NT2/D1 (cell line): Measurements from ENCODE around the gene IBA57.

ENCODE experiments used
- DNase-seq: peaks from one replicate; pipeline ENCODE4 v3.0.0-alpha.2; 2011; ENCODE audit warnings: low read depth, low spot score
- H3K27me3 ChIP-seq: 2 replicates; pipeline ENCODE4 v1.6.0; 2011; ENCODE audit warnings: mild to moderate bottlenecking; ENCODE audit not compliant: insufficient read length, insufficient read depth
- H3K36me3 ChIP-seq: 2 replicates; pipeline ENCODE4 v1.6.1; 2011; ENCODE audit warnings: mild to moderate bottlenecking, low read length, mixed read lengths; ENCODE audit not compliant: insufficient read depth, insufficient read length
- H3K4me1 ChIP-seq: 2 replicates; pipeline ENCODE4 v1.5.1; 2011; ENCODE audit not compliant: insufficient read depth, insufficient read length
- H3K4me3 ChIP-seq: 2 replicates; pipeline ENCODE4 v1.5.1; 2011; ENCODE audit warnings: low read depth; ENCODE audit not compliant: insufficient read length
- H3K9ac ChIP-seq: 2 replicates; pipeline ENCODE4 v1.6.0; 2011; ENCODE audit warnings: low read depth; ENCODE audit not compliant: insufficient read length
- H3K9me3 ChIP-seq: 2 replicates; pipeline ENCODE4 v1.5.1; 2011; ENCODE audit warnings: mild to moderate bottlenecking, low read length; ENCODE audit not compliant: insufficient read depth
- SUZ12 ChIP-seq: IDR thresholded peaks from 2 replicates; pipeline ENCODE4 v1.6.1; 2011; ENCODE audit not compliant: insufficient read length, insufficient read depth; ENCODE audit errors: extremely low read depth
- YY1 ChIP-seq: IDR thresholded peaks from 2 replicates; pipeline ENCODE4 v1.6.1; 2011; ENCODE audit not compliant: insufficient read length, insufficient read depth
- ZNF274 ChIP-seq: IDR thresholded peaks from 2 replicates; pipeline ENCODE4 v1.6.1; 2011; ENCODE audit warnings: mild to moderate bottlenecking, low read depth, low read length

Gene IBA57

DNA sequence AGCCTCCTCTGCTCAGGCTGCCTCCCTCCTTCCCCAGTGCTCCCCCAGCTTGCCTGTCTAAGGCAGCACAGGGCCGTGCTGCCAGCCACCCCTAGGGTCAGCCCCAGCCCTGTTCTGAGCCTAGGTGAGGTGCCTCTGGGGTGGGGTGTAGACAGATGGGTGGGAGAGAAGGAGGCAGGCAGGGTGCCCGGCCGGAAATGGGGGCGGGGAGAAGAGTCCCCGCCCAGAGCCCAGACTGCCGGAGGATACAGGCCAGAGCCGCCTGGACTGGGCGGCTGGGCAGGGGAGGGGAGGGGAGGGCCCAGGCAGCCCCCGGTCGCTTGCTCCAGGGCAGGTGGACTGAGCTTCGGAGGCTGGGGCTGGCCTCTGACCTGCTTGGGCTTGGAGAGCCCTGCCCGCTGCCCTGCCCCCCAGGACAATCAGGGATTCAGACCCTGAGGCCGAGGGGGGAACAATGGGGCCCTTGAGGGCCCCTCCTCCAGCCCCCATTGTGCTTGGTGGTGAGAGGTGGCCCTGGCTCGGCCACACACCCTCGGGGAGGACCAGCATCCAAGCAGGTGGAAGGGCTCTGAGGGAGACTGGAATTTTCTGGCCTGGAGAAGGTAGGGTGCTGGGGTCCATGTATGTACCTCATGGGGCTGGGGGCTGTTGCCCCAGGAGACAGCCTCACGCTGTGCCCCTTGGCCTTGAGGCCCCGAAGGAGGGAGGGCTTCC is 16.0 kb upstream of the IBA57 start, which contains the start of gene GJC2:
Gene GJC2, plus strand, starts transcription at position 525 of the 714 bp plus-strand sequence. CDS start 7,829 bp downstream, outside the sequence.
- Histone ChIP-seq H3K9ac (peak within 1 kb of the TSS; percentile 61), H3K36me3 (peaks cover 60% of the 10 kb centered on the region), H3K27me3 (no peaks in the 10 kb centered on the region), H3K4me1 (peaks cover 22% of the 10 kb centered on the region), H3K9me3 (no peaks in the 10 kb centered on the region), H3K4me3 (no peak within 1 kb of the TSS)
- DNase-seq: no peak
- TF ChIP-seq SUZ12: no peak

DNA sequence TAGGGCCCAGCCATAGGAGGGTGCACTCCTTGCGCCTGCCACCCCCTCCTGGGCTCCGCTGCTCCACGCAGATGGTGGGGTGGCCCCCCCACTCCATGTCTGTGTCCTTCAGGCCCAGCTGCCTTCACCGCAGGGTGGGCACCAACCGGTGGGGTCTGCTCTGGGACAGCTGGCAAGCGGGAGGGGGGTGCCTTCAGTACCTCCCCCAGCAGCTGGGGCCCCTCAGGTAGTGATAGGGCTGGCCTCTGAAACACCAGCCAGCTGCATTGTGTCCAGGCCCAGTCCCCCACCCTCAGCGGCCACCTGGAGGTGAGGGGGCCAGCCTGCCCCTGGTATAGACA is 15.5 kb upstream of the IBA57 start:
- Histone ChIP-seq H3K9ac (peak overlapping the region; percentile 46), H3K9me3 (no peaks in the 10 kb centered on the region), H3K4me3 (no peak overlapping the region)

DNA sequence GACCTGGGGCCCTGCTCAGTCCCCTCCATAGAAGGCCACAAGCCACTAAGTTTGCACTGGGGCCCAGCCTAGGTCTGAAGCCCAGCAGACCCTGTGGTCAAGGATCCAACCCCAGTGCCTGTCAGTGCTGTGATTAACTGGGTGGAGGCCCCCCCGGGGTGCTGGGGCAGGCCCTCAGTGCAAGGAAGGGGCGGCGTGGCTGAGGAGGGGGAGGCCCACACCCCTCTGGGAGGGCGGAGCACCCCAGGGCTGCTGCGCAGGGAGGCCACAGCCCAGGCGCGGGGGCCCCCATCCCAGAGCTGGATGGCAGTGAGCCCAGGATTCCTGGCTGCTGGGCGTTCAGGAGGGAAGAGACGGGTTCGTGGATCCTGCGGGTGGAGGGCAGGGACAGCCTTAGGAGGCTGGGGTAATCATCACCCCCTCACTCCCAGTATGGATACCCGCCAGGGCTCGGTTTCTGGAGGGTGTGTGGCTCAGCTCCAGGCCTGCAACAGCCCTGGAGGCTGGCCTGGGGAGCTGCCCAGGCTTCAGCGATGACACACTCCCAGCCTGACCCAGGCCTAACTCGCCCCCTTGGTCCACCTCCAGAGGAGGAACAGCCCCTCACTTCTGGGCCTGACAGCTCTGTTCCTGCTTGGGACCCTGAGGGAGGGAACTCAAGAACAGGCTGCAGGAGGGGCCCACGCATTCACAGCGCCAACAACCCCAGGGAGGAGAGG is 15.0 kb upstream of the IBA57 start:
- Histone ChIP-seq H3K36me3 (peaks cover 49% of the 10 kb centered on the region), H3K4me1 (peaks cover 29% of the 10 kb centered on the region), H3K27me3 (no peaks in the 10 kb centered on the region), H3K4me3 (no peak overlapping the region), H3K9me3 (no peaks in the 10 kb centered on the region), H3K9ac (no peak overlapping the region)
- no peak for DNase-seq
- TF ChIP-seq ZNF274 (no peak), SUZ12 (no peak), YY1 (no peak)

More for the DNA sequence above, 15.5 kb upstream of the IBA57 start:
- no peak for DNase-seq
- Histone ChIP-seq H3K36me3 (peaks cover 54% of the 10 kb centered on the region), H3K27me3 (no peaks in the 10 kb centered on the region), H3K4me1 (peaks cover 24% of the 10 kb centered on the region)
- TF ChIP-seq SUZ12 (no peak), YY1 (no peak), ZNF274 (no peak)

DNA sequence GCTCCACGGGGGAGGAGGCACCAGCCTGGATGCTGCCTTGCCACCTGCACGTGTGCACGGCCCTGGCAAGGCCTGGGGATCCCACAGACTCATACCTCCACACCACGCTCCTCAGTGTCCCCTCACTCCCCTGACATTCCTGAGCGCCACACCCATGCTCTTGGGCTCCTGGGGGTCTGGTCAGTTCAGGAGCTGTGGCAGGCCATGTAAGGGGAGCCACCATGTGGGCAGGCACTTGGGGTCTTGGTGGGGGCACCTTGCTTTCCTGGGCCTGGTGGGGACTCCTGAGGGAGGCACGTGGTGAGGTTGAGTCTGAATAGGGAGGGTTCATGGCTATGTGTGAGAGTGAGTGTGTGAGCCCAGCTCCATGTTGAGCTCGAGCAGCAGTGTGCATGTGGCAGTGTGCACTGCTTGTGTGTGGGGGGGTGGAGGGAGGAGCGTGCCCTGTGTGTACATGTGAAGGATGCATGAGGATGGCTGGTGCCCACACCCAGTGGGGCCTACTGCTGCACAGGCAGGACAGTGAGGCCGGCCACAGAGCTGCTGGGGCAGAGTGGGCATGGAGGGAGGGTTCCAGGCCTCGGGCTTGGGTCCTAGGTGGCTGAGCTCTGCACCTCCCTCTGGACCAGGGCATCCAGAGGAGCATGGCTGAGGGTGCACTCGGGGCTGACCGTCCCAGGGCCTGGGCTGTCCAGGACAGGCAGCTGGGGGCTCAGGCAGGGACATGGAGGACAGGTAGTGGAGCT is 14.3 kb upstream of the IBA57 start:
- Histone ChIP-seq H3K9me3 (no peaks in the 10 kb centered on the region), H3K36me3 (peaks cover 42% of the 10 kb centered on the region), H3K4me1 (peaks cover 36% of the 10 kb centered on the region), H3K9ac (peak overlapping the region; percentile 51), H3K27me3 (no peaks in the 10 kb centered on the region), H3K4me3 (no peak overlapping the region)
- TF ChIP-seq YY1 (no peak), SUZ12 (no peak), ZNF274 (no peak)
- no peak for DNase-seq

DNA sequence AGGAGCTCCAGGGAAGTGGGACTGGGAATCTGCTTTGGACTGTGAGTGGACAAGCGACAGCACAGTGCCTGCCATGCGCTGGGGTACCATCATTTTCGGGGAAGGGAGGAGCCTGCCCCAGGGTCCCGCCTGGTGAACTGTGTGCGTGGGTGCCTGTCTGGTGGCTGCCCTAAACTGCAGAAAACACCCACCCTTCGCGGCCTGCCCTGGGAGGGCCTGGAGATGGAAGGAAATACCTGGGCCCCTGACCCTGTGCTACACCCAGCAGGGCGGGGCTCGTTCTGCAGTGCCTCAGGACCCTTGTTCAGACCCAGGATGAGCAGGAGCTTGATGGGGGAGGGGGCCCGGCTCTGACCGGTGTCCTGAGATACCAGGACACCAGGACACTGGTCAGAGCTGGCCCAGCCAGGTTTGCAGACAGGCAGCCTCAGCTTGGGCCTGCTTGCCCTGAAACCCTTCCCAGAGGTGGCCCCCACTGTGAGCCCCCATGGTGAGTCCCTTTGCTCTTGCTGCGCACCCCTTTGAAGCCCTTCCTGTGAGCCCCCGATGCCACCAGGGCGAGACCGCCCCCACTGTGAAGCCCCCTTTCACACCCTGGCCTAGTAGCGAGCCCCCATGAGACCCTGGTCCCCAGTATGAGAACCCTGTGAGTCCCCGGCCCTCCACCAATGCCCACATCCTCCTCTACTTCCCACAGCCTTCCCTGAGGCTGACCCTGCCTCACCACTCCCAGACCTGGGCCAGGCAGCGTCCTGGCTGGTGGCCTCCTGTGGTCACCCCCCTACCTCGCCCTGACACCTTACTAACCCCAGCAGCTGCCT is 13.3 kb upstream of the IBA57 start:
- Histone ChIP-seq H3K9ac (peak overlapping the region; percentile 51), H3K9me3 (no peaks in the 10 kb centered on the region), H3K4me3 (no peak overlapping the region), H3K27me3 (no peaks in the 10 kb centered on the region), H3K4me1 (peaks cover 36% of the 10 kb centered on the region), H3K36me3 (peaks cover 32% of the 10 kb centered on the region)
- no peak for TF ChIP-seq YY1
- TF ChIP-seq ZNF274: no peak
- TF ChIP-seq SUZ12: no peak
- no peak for DNase-seq

DNA sequence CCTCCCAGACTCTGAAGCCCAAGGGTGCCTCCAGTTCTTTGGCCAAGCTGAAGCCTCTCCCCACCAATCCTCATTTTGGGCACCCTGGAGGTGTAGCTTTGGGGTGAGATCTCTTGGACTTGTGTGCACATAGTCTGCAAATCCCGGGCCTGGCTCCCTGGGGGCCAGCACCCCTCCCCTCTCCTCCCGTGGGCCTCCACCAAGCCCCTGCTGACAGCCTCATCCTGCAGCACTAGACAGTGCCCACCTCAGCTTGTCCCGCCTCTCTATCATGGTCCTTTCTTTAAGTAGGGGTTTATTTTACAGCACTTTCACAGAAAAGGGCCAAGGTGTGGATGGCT is 12.7 kb upstream of the IBA57 start:
- H3K4me3 ChIP-seq: no peak overlapping the region
- no peak overlapping the region for H3K9ac ChIP-seq
- peaks cover 36% of the 10 kb centered on the region for H3K4me1 ChIP-seq
- H3K27me3 ChIP-seq: no peaks in the 10 kb centered on the region
- no peak for DNase-seq
- no peaks in the 10 kb centered on the region for H3K9me3 ChIP-seq
- peaks cover 27% of the 10 kb centered on the region for H3K36me3 ChIP-seq
- no peak for TF ChIP-seq YY1
- no peak for TF ChIP-seq ZNF274
- no peak for TF ChIP-seq SUZ12
